Activated gamma-delta T cell treated with anti-CD3 and anti-CD28 coated beads, Interleukin-2, amount 50 U/mL, for 16 hours (primary cell): ENCODE data around the gene SLAMF8.
A peak's percentile ranks its signal among the peaks of the same experiment; 100 is the strongest.

Source experiments
- DNase-seq: peaks from one replicate; pipeline ENCODE4 v3.0.0-alpha.2; 2020; ENCODE audit warnings: low read depth

The SLAMF8 gene

GRCh38 chr1:159848326-159848725, 21.7 kb downstream of the SLAMF8 start:
- no peak for DNase-seq

GRCh38 chr1:159849626-159850366, 23.1 kb downstream of the SLAMF8 start:
- no peak for DNase-seq

GRCh38 chr1:159851407-159851806, 24.7 kb downstream of the SLAMF8 start:
- no peak for DNase-seq

GRCh38 chr1:159853417-159854115, 26.9 kb downstream of the SLAMF8 start:
- no peak for DNase-seq

- no peak for DNase-seq
Observed at GRCh38 chr1:159854116-159854692, 27.5 kb downstream of the SLAMF8 start.

GRCh38 chr1:159854693-159855192, 28.1 kb downstream of the SLAMF8 start:
- peak; percentile 54 for DNase-seq

GRCh38 chr1:159855709-159856108, 29.0 kb downstream of the SLAMF8 start:
- no peak for DNase-seq

- no peak for DNase-seq
Observed at GRCh38 chr1:159856576-159856975, 29.9 kb downstream of the SLAMF8 start.

- no peak for DNase-seq
Observed at GRCh38 chr1:159857889-159858288, 31.2 kb downstream of the SLAMF8 start.

- DNase-seq, result no peak
Observed at GRCh38 chr1:159859767-159860322, 33.2 kb downstream of the SLAMF8 start.

- DNase-seq, result no peak
Observed at GRCh38 chr1:159860456-159860855, 33.8 kb downstream of the SLAMF8 start.

- DNase-seq, result no peak
Observed at GRCh38 chr1:159861218-159861617, 34.5 kb downstream of the SLAMF8 start.

GRCh38 chr1:159862031-159862430, 35.4 kb downstream of the SLAMF8 start:
- no peak for DNase-seq

GRCh38 chr1:159862557-159862956, 35.9 kb downstream of the SLAMF8 start, which contains the start of gene VSIG8:
Gene VSIG8 (minus strand): TSS chr1:159862657. CDS start chr1:159862521, 136 bp downstream.
- no peak for DNase-seq

GRCh38 chr1:159864262-159864661, 37.6 kb downstream of the SLAMF8 start:
- DNase-seq, result no peak

GRCh38 chr1:159866066-159866465, 39.4 kb downstream of the SLAMF8 start:
- DNase-seq, result no peak

- no peak for DNase-seq
Observed at GRCh38 chr1:159866905-159867663, 40.4 kb downstream of the SLAMF8 start.

GRCh38 chr1:159867664-159868026, 41.0 kb downstream of the SLAMF8 start:
- DNase-seq, result no peak

- no peak for DNase-seq
Observed at GRCh38 chr1:159868766-159869165, 42.1 kb downstream of the SLAMF8 start.

GRCh38 chr1:159869173-159869572, 42.5 kb downstream of the SLAMF8 start:
- no peak for DNase-seq

GRCh38 chr1:159869607-159870006, 42.9 kb downstream of the SLAMF8 start:
- no peak for DNase-seq

- no peak for DNase-seq
Observed at GRCh38 chr1:159870704-159871103, 44.0 kb downstream of the SLAMF8 start.
